HG02623 (cell line): ENCODE results near the gene ADAMTS2.

ENCODE experiments used
- ATAC-seq: cut with Tn5 transposase; IDR thresholded peaks from one replicate; pipeline ENCODE4 v1.9.1; 2021; ENCODE audit warnings: moderate library complexity; ENCODE audit not compliant: unreplicated experiment

ADAMTS2 gene

GRCh38 chr5:179373101-179373934, 28.1 kb upstream of the ADAMTS2 start:
- no peak for ATAC-seq

GRCh38 chr5:179371681-179372680, 26.7 kb upstream of the ADAMTS2 start:
- ATAC-seq = no peak

GRCh38 chr5:179371121-179371510, 25.9 kb upstream of the ADAMTS2 start:
- no peak for ATAC-seq

GRCh38 chr5:179370490-179371120, 25.3 kb upstream of the ADAMTS2 start:
- no peak for ATAC-seq

GRCh38 chr5:179369530-179369884, 24.2 kb upstream of the ADAMTS2 start:
- ATAC-seq = no peak

GRCh38 chr5:179368806-179369529, 23.7 kb upstream of the ADAMTS2 start:
- ATAC-seq = no peak

- no peak for ATAC-seq
Measured at GRCh38 chr5:179368126-179368805, 23.0 kb upstream of the ADAMTS2 start.

DNA sequence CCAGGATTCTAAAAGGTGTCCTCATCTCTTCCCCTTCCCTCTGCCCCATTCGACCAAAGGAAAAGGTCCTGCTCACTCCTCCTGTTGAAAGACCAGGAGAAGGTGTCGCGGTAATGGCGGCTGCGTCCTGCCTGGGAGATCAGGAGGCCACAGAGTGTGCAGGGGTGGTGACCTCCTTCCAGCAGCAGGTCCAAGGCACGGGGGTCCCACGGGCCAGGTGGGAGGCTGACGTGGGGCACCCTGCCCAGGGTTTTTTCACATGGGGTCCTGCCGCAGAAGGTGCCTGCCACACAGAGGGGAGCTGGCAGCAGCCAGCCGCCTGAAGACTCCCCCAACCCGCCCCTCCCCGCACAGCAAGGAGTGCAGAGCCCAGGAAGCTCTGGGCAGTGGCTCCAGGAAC, 22.2 kb upstream of the ADAMTS2 start:
- ATAC-seq = no peak

DNA sequence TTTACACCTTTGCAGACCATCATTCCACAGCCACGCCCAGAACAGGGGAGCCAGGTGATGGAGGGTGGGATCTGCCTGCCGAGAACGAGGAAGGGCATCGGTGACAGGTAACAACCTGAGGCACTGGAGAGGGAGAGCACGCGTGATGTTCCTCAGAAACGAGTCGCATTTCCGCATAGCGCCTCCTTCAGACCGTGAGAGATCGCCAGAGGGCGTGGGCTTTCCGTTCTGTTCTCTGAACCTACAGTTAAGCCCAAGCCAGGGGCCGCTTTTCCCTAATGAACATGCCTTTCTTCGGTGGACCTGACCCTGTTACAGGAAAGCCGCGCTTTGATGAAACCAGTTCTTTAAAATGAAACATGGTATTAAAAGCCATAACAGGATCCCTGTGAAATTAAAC, 17.1 kb upstream of the ADAMTS2 start:
- ATAC-seq = no peak

DNA sequence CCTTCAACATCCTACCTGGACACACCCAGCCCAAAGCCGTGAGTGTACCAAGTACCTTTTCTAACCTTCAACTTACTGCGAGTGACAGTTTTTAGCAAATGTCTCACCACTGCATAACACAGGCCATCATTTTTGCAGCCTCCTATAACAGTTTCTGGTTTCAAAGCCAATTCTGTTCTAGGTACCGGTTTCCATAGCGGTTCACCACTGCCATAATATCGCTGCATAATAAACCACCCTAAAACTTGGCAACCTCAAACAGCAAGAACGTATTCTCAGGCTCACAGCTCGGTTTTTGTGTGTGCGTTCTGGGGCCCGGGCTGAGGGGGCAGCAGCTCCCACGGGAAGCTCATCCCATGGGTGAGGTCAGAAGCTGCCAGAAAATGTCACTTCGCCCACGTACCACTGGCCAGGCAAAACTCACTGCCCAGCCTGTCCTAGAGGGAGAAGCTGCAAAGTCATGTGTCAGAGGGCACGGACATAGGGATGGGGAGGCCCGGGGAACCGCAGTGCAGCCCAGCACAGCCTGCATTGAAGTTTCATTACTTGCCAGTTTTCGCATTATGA, 15.9 kb upstream of the ADAMTS2 start:
- no peak for ATAC-seq

DNA sequence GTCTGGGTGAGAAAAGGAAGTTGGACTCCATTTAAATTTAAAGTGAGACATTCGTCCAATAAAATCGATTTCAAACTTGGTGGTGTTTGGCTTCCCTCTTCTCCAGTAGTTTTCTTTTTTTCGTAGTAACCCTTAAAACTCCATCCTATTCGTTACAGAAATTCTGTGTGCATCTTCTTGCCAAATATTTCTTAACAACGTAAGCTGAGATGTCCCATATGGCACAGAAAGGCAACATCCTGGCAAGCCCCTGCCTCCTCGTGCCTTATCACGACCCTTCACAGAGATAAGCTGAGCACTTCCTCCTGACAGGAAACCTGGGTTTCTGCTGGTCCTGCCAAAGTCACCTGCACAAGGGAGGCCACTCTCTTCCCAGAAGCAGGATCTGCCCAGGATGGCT, 11.8 kb upstream of the ADAMTS2 start:
- no peak for ATAC-seq

DNA sequence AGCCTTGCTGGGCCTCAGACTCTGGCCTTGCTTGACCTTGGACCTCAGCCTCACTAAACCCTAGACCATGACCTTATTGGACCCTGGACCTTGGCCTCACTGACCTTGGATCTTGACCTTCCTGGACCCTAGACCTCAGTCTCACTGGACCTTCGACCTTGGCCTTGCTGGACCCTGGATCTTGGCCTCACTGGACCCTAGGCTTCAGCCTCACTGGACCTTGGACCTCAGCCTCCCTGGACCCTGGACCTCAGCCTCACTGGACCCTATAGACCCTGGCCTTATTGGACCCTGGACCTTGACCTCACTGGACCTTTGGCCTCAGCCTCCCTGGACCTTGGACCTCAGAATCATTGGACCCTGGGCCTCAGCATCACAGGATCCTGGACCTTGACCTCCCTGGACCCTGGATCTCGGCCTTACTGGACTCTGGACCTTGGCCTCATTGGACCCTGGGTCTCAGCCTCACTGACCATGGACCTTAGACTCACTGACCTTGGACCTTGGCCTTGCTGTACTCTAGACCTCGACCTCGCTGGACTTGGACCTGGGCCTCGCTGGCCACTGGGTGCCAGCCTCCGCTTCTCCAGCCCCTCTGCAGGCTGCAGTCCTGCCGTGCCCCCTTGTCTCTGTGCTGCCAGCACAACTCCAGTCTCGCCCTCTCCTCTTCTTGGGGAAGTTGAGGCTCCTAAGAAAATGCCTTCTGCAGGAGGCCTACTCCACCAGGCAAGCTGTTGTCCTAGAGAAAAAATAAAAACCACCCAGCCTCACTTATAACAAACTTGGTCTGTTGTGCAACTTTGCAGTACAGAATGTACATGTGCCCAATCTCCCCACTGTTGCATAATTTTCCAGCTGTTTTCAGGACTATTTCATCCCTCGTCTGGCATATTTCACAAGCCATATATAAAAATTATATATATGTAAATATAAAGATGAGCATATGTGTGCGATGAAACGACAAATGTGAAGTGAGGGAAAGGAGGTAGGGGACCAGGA, 11.0 kb upstream of the ADAMTS2 start:
- no peak for ATAC-seq

- no peak for ATAC-seq
Measured at GRCh38 chr5:179354305-179354882, 9.1 kb upstream of the ADAMTS2 start.

GRCh38 chr5:179348843-179349242, 3.6 kb upstream of the ADAMTS2 start:
- no peak for ATAC-seq

GRCh38 chr5:179348011-179348530, 2.8 kb upstream of the ADAMTS2 start:
- no peak for ATAC-seq

DNA sequence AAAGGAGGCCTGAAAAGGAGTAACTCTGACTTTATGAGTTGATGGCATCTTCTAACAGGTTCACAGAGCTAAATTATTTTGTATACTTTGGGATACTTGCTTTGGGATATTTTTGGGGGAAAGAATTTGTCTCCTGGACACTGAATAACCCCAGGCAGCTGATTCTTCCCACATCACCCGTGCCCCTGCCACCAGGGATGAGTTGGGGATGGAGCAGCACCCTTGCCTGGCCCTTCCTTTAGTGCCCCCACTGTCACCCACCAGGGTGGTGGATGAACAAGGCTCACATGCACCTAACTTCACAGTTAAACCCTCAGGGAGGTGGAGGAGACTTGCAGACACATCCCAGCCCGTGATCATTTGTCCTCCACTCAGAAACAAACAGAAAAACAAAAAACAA, 2.3 kb upstream of the ADAMTS2 start:
- no peak for ATAC-seq

DNA sequence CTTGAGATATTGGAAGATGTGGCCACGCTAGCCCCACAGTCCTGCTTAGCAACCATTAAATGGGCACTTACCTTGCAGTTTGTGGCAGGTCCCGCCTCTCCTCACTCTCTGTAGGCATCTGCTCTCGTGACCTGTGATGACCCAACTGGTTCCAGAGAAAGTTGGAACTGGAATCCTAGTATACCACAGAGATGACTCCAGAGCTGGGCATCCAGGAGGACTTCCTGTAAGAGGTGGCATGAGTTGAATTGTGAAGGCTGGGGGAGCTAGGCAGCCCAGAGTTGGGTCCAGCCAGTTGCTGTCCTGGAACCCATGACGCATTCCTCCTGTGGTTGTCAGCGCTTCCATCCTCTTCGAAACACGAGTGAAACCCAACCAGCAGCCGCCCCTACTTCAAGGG, 1.6 kb upstream of the ADAMTS2 start:
- ATAC-seq = no peak

DNA sequence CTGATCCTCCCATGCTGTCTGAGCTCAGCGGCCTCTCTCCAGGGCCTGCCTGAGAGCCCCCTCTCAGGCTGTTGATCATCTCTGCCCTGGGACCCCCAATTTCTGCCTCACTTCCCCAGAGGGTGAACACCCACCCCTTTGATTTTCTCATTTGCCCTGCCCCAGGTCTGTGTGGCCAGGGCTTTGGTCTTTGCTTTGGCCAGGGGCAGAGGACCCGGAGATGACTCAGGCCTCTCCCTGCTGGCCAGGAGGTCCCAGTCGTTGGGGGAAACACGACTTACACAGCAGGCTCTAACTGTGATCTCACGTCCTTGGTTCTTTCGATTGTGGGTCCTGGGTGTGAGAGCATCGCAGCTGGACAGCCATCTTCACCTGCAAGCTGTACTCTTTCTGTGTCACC, 1.1 kb upstream of the ADAMTS2 start:
- ATAC-seq = no peak
